Erythroblast (primary cell): ENCODE measurements around the gene EGFL7.

Experiments used
- DNase-seq, 2 experiments: peaks; one replicate each; lab custom pipeline; 2025; lab: John Stamatoyannopoulos, UW
- GATA1 ChIP-seq: IDR thresholded peaks from 2 replicates; pipeline ENCODE4 v1.6.1; 2011; ENCODE audit warnings: low read depth, mild to moderate bottlenecking, control low read depth, low read length, moderate library complexity
- POLR2A ChIP-seq: IDR thresholded peaks from 2 replicates; pipeline ENCODE4 v1.6.1; 2011; ENCODE audit warnings: mild to moderate bottlenecking, low read length

Gene EGFL7

GRCh38 chr9:136662656-136663581 lies at the start of gene EGFL7:
TSS of gene EGFL7 (plus strand) at chr9:136662916. CDS start at chr9:136668283, 5,367 bp downstream.
- DNase-seq: peak; percentile 54 to 56
- TF ChIP-seq GATA1: no peak
- TF ChIP-seq POLR2A: peak; percentile 68

- no peak for TF ChIP-seq POLR2A
- TF ChIP-seq GATA1: no peak
- no peak for DNase-seq
Observed at GRCh38 chr9:136613824-136614371, 48.8 kb upstream of the EGFL7 start.

GRCh38 chr9:136614372-136614922 lies 48.3 kb upstream of the EGFL7 start:
- no peak for TF ChIP-seq POLR2A
- TF ChIP-seq GATA1: no peak
- DNase-seq: no peak

- no peak for DNase-seq
- TF ChIP-seq POLR2A (no peak), GATA1 (no peak)
Observed at GRCh38 chr9:136614967-136615623, 47.6 kb upstream of the EGFL7 start.

- TF ChIP-seq POLR2A (no peak), GATA1 (no peak)
- DNase-seq: no peak
Observed at GRCh38 chr9:136615631-136616306, 46.9 kb upstream of the EGFL7 start.

- TF ChIP-seq GATA1 (no peak), POLR2A (no peak)
- no peak for DNase-seq
Observed at GRCh38 chr9:136616307-136616635, 46.4 kb upstream of the EGFL7 start.

GRCh38 chr9:136616948-136617695 lies 45.6 kb upstream of the EGFL7 start:
- TF ChIP-seq POLR2A (no peak), GATA1 (no peak)
- DNase-seq: no peak

GRCh38 chr9:136617746-136618579 lies 44.8 kb upstream of the EGFL7 start:
- no peak for DNase-seq
- no peak for TF ChIP-seq POLR2A

- no peak for DNase-seq
- TF ChIP-seq GATA1: no peak
- TF ChIP-seq POLR2A: no peak
Observed at GRCh38 chr9:136618580-136619547, 43.9 kb upstream of the EGFL7 start.

GRCh38 chr9:136619742-136620440 lies 42.8 kb upstream of the EGFL7 start:
- TF ChIP-seq GATA1 (no peak), POLR2A (no peak)

More at GRCh38 chr9:136619742-136620440, 42.8 kb upstream of the EGFL7 start:
- DNase-seq: peak in 1 of 2 experiments; percentile 15
